CD14-positive monocyte (primary cell): ENCODE measurements around the gene MMP2. TPM values are rescaled to one million over a fixed set of nuclear protein-coding genes. Genes with fewer than 3 reads are reported as not detected.

Source experiments
- DNase-seq, 3 donors: peaks; one replicate each; pipeline ENCODE4 v3.0.0-alpha.2; 2011 to 2022
- H2AFZ ChIP-seq: 2 replicates; pipeline ENCODE4 v1.6.0; 2012; ENCODE audit warnings: mild to moderate bottlenecking, low read depth, low read length, inconsistent platforms; ENCODE audit not compliant: insufficient read depth, poor library complexity, severe bottlenecking
- H3K27ac ChIP-seq, 2 donors: 1 replicate in 1 of 2; 2 replicates in 1 of 2; pipeline ENCODE4 v1.5.1; 2012 to 2013; ENCODE audit warnings: low read length in 2 of 2, control low read depth in 1 of 2, inconsistent platforms in 1 of 2, low read depth in 1 of 2, mild to moderate bottlenecking in 1 of 2
- H3K27me3 ChIP-seq, 2 donors: one replicate each; pipeline versions ENCODE4 v1.6.0 to v1.6.1; 2011 to 2013; ENCODE audit warnings: low read length in 2 of 2; ENCODE audit not compliant: control insufficient read depth in 2 of 2, insufficient read depth in 2 of 2
- H3K36me3 ChIP-seq, 2 donors: replicated peaks in 1 of 2; 1 replicate in 1 of 2; 2 replicates in 1 of 2; pipeline versions ENCODE4 v1.5.1 to v1.6.1; 2012 to 2013; ENCODE audit warnings: low read length in 2 of 2, control low read depth in 1 of 2, inconsistent platforms in 1 of 2, mild to moderate bottlenecking in 1 of 2; ENCODE audit not compliant: insufficient read depth in 2 of 2, control insufficient read depth in 1 of 2
- H3K4me1 ChIP-seq, 2 donors: 1 replicate in 1 of 2; 2 replicates in 1 of 2; pipeline versions ENCODE4 v1.5.1 to v1.6.1; 2012 to 2013; ENCODE audit warnings: low read length in 2 of 2, control low read depth in 1 of 2, inconsistent platforms in 1 of 2, mild to moderate bottlenecking in 1 of 2, moderate library complexity in 1 of 2; ENCODE audit not compliant: insufficient read depth in 2 of 2, control insufficient read depth in 1 of 2
- H3K4me2 ChIP-seq: replicated peaks from 2 replicates; pipeline ENCODE3; 2012; ENCODE audit warnings: low read length, moderate library complexity, mild to moderate bottlenecking; ENCODE audit not compliant: poor library complexity, severe bottlenecking; ENCODE audit errors: extremely low read depth
- H3K4me3 ChIP-seq, 3 experiments: fragments of 200-600 bp in 1 of 3; sonication (generic) in 1 of 3; replicated peaks in 1 of 3; 1 replicate in 2 of 3; 2 replicates in 1 of 3; pipeline ENCODE4 v1.5.1; 2011 to 2013; ENCODE audit warnings: low read length in 3 of 3, mild to moderate bottlenecking in 3 of 3, control low read depth in 2 of 3, low read depth in 2 of 3, inconsistent platforms in 1 of 3, moderate library complexity in 1 of 3
- H3K79me2 ChIP-seq: 2 replicates; pipeline ENCODE4 v1.6.0; 2012; ENCODE audit warnings: mild to moderate bottlenecking, control low read depth, inconsistent platforms, low read length, moderate library complexity; ENCODE audit not compliant: insufficient read depth
- H3K9ac ChIP-seq: 2 replicates; pipeline ENCODE4 v1.6.0; 2017; ENCODE audit warnings: low read length, mild to moderate bottlenecking; ENCODE audit not compliant: insufficient read depth, poor library complexity, severe bottlenecking
- H3K9me3 ChIP-seq, 2 donors: replicated peaks in 1 of 2; 1 replicate in 1 of 2; 2 replicates in 1 of 2; pipeline versions ENCODE4 v1.5.1 to v1.6.1; 2012 to 2013; ENCODE audit warnings: low read length in 2 of 2, control low read depth in 1 of 2; ENCODE audit not compliant: control insufficient read depth in 1 of 2, insufficient read depth in 1 of 2
- H4K20me1 ChIP-seq: 2 replicates; pipeline ENCODE4 v1.6.0; 2012; ENCODE audit warnings: mild to moderate bottlenecking, low read length, control low read depth, moderate library complexity; ENCODE audit not compliant: insufficient read depth
- H3K27ac Mint-ChIP-seq, 7 donors: one replicate each; pipeline ENCODE4 v1.8.0; 2020; ENCODE audit warnings: mild to moderate bottlenecking in 7 of 7, mixed read lengths in 7 of 7, moderate library complexity in 6 of 7, inconsistent platforms in 2 of 7
- H3K27me3 Mint-ChIP-seq, 3 donors: one replicate each; pipeline ENCODE4 v1.8.0; 2021 to 2022; ENCODE audit warnings: low read depth in 3 of 3, mild to moderate bottlenecking in 3 of 3, mixed read lengths in 3 of 3, moderate library complexity in 3 of 3, inconsistent platforms in 1 of 3
- H3K36me3 Mint-ChIP-seq, 2 donors: one replicate each; pipeline ENCODE4 v1.8.0; 2020; ENCODE audit warnings: mixed read lengths in 2 of 2, inconsistent platforms in 1 of 2, mild to moderate bottlenecking in 1 of 2
- H3K4me1 Mint-ChIP-seq: one replicate; pipeline ENCODE4 v1.8.0; 2020; ENCODE audit warnings: mild to moderate bottlenecking, mixed read lengths
- H3K4me3 Mint-ChIP-seq, 2 donors: one replicate each; pipeline ENCODE4 v1.8.0; 2020; ENCODE audit warnings: mild to moderate bottlenecking in 2 of 2, mixed read lengths in 2 of 2, moderate library complexity in 1 of 2
- H3K9me3 Mint-ChIP-seq, 7 donors: one replicate each; pipeline ENCODE4 v1.8.0; 2020 to 2022; ENCODE audit warnings: mixed read lengths in 7 of 7, mild to moderate bottlenecking in 6 of 7, moderate library complexity in 6 of 7, inconsistent platforms in 2 of 7
- WGBS: methylation state at CpG from one replicate; pipeline ENCODE4 v1.1.5; 2013; ENCODE audit warnings: missing lambda C conversion rate; ENCODE audit not compliant: insufficient coverage; 5-methylcytosine and 5-hydroxymethylcytosine counted together
- intact Hi-C, 2 donors: fragments of 100-400 bp; cut with micrococcal nuclease; formaldehyde crosslinking; loops; one replicate each; pipeline versions ENCODE4 v1.15.0 to v1.15.1; 2023
- polyA plus RNA-seq, 3 donors: library from polyadenylated mRNA; depleted of rRNA in 1 of 3; unstranded in 2 of 3; stranded (reverse) in 1 of 3; fragments of 300-500 nt in 2 of 3; fragments of >200 nt in 1 of 3; fragmentation: Illumina TruSeq in 2 of 3; gene quantifications; 1 replicate in 2 of 3; 2 replicates in 1 of 3; pipeline ENCODE4 v1.2.3, GENCODE V29; 2012 to 2021
- TF ChIP-seq, protein P1 (sequence below): fragments of 200-600 bp; IDR thresholded peaks from one replicate; pipeline ENCODE4 v1.8.0; 2022; ENCODE audit warnings: antibody characterized with exemption, mild to moderate bottlenecking

MMP2 gene
- polyA plus RNA-seq, 3 donors = not detected

DNA sequence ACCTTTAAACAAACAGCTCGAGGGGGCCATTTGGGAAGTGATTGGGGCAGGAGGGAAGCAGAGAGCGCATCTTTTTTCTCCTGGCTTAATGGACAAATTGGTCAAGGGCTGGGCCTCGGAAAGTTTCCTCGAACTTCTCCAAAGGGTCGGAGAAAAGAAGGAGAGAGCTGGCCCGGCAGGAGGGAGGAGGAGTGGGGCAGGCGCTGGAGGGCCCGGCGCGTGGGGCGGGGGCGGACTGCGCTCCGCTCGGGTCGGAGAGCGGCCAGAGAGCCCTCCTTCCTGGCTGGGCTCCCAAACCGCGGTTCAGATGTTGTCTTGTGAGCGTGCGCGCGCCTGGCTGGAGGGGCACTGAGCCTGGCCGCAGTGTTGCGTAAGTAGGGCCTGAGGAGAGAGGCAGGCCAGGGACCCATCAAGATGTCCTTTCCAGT, 1.2 kb downstream of the MMP2 start:
- peaks cover 0 to 7% of the 10 kb centered on the region in 2 donors for H3K9me3 ChIP-seq
- peak overlapping the region; percentile 38 for H2AFZ ChIP-seq
- H3K79me2 ChIP-seq = no peaks in the 10 kb centered on the region
- intact Hi-C loops = no loop called here
- H3K4me3 ChIP-seq = peak overlapping the region in 1 of 3 experiments; percentile 50
- H3K9ac ChIP-seq = no peak overlapping the region
- Mint-ChIP-seq H3K4me3 (peak overlapping the region in 1 of 2 donors; percentile 90), H3K9me3 (peaks cover 0 to 10% (median 4%) of the 10 kb centered on the region in 7 donors), H3K27me3 (peaks cover 36 to 40% (median 39%) of the 10 kb centered on the region in 3 donors), H3K4me1 (peaks cover 19% of the 10 kb centered on the region), H3K36me3 (peaks cover 4 to 8% of the 10 kb centered on the region in 2 donors), H3K27ac (no peak overlapping the region)
- peaks cover 11 to 23% of the 10 kb centered on the region in 2 donors for H3K4me1 ChIP-seq
- WGBS = 3% methylated on average over 23 of the region's 25 CpGs
- no peaks in the 10 kb centered on the region for H3K36me3 ChIP-seq
- TF ChIP-seq, protein P1, sequence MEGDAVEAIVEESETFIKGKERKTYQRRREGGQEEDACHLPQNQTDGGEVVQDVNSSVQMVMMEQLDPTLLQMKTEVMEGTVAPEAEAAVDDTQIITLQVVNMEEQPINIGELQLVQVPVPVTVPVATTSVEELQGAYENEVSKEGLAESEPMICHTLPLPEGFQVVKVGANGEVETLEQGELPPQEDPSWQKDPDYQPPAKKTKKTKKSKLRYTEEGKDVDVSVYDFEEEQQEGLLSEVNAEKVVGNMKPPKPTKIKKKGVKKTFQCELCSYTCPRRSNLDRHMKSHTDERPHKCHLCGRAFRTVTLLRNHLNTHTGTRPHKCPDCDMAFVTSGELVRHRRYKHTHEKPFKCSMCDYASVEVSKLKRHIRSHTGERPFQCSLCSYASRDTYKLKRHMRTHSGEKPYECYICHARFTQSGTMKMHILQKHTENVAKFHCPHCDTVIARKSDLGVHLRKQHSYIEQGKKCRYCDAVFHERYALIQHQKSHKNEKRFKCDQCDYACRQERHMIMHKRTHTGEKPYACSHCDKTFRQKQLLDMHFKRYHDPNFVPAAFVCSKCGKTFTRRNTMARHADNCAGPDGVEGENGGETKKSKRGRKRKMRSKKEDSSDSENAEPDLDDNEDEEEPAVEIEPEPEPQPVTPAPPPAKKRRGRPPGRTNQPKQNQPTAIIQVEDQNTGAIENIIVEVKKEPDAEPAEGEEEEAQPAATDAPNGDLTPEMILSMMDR = no peak
- DNase-seq = no peak
- H3K27ac ChIP-seq = no peak overlapping the region
- H3K27me3 ChIP-seq = peaks cover 27 to 39% of the 10 kb centered on the region in 2 donors
- peak overlapping the region; percentile 41 for H3K4me2 ChIP-seq
- H4K20me1 ChIP-seq = no peaks in the 10 kb centered on the region

DNA sequence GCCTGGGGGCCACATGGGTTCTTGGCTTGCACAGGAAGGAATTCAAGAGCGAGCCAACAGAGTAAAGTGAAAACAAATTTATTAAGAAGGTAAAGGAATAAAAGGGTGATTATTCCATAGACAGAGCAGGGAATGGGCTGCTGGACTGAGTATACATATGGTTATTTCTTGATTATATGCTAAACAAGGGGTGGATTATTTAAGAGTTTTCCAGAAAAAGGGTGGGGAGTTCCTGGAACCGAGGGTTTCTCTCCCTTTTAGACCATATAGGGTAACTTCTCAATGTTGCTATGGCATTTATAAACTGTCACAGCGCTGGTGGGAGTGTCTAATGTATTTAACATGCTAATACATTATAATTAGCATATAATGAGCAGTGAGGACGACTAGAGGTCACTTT, 2.0 kb downstream of the MMP2 start:
- H3K9ac ChIP-seq = no peak overlapping the region
- H3K4me1 ChIP-seq = peaks cover 11 to 23% of the 10 kb centered on the region in 2 donors
- TF ChIP-seq, protein P1 = no peak
- H3K9me3 ChIP-seq = peaks cover 0 to 7% of the 10 kb centered on the region in 2 donors
- no peaks in the 10 kb centered on the region for H4K20me1 ChIP-seq
- H3K79me2 ChIP-seq = no peaks in the 10 kb centered on the region
- H3K36me3 ChIP-seq = no peaks in the 10 kb centered on the region
- intact Hi-C loops = no loop called here
- peaks cover 27 to 39% of the 10 kb centered on the region in 2 donors for H3K27me3 ChIP-seq
- no peak overlapping the region for H3K4me2 ChIP-seq
- no peak overlapping the region for H3K4me3 ChIP-seq
- WGBS = 78% methylated on average over 1 of the region's 4 CpGs
- Mint-ChIP-seq H3K27me3 (peaks cover 36 to 39% (median 39%) of the 10 kb centered on the region in 3 donors), H3K4me1 (peaks cover 19% of the 10 kb centered on the region), H3K27ac (no peak overlapping the region), H3K4me3 (peak overlapping the region in 1 of 2 donors; percentile 90), H3K9me3 (peaks cover 0 to 10% (median 4%) of the 10 kb centered on the region in 7 donors), H3K36me3 (peaks cover 4 to 8% of the 10 kb centered on the region in 2 donors)
- no peak overlapping the region for H3K27ac ChIP-seq
- no peak for DNase-seq
- H2AFZ ChIP-seq = no peak overlapping the region
